ENCODE measurements around the gene PHB1.

PHB1 gene

DNA sequence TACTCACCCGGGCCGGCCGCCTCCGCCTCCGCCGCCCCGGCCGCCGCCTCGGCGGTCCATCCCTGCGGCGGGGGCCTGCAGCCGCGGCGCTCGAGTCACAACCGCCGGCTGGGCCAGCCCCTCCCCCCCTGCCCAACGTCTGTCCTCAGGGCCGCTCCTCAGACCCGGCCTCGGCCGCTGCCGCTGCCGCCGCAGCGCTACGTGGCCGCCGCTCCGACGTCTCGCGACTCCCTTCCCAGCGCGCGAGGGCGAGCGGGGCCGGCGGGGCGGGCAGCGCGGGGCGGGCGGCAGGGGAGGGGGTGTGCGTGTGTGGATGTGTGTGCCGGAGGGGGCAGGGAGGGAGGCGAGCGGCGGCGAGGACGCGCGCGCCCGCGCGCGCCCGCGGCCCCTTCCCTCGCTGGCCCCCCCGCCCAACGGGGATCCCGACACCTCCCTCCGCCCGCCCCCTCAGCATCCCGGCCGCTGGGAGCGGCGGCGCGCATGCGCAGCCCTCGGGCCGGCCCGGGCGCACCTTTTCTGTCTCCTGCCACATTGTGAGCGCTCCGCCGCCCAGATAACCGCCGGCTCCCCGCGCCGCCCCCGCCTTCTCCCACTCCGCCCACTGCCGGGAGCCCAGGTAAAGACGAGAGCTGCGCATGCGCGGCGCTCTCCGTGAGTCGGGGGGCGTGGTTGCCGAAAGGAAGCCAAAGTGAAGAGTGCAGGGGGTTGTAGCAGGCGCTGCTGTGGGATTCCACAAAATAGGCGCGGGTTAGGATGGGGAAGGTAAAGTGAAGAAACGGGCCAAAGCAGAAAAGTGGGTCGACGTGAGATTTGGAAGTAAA, 52.6 kb downstream of the PHB1 start, which contains the start of gene ZNF652 (continued):
- TF ChIP-seq ZNF292 (tag by site-specific recombination; IDR thresholded peaks at IDR 0.05; ENCODE audit: borderline replicate concordance, low read depth) (no peak), EGR2 (tag by site-specific recombination; IDR thresholded peaks at IDR 0.05; ENCODE audit: low read depth) (peak; percentile 94), KLF7 (tag by site-specific recombination; IDR thresholded peaks at IDR 0.05; ENCODE audit: borderline replicate concordance) (0 out of 2 replicates have a peak, but pooled peaks have one; percentile 55), TCF7L2 (IDR thresholded peaks at IDR 0.05; ENCODE audit: borderline replicate concordance, low read depth, low read length) (no peak), ZNF138 (tag by site-specific recombination; IDR thresholded peaks at IDR 0.05; ENCODE audit: borderline replicate concordance) (no peak), ZNF354C (tag by site-specific recombination; IDR thresholded peaks at IDR 0.05; ENCODE audit: borderline replicate concordance, low read depth) (no peak), ZNF610 (tag by site-specific recombination; IDR thresholded peaks at IDR 0.05; ENCODE audit: borderline replicate concordance) (peak; percentile 50; the same call in 1 of the 2 replicates), ZNF501 (tag by site-specific recombination; IDR thresholded peaks at IDR 0.05) (no peak), ZNF341 (tag by site-specific recombination; IDR thresholded peaks at IDR 0.05; ENCODE audit: low read depth) (peak; percentile 54; the same call in 1 of the 2 replicates), GFI1B (tag by site-specific recombination; IDR thresholded peaks at IDR 0.05) (no peak), SALL2 (tag by site-specific recombination; IDR thresholded peaks at IDR 0.05; ENCODE audit: borderline replicate concordance) (no peak), ZBTB48 (tag by site-specific recombination; IDR thresholded peaks at IDR 0.05) (no peak), ZFP69B (tag by site-specific recombination; IDR thresholded peaks at IDR 0.05) (no peak), GLI4 (tag by site-specific recombination; IDR thresholded peaks at IDR 0.05) (no peak), ZNF664 (tag by site-specific recombination; IDR thresholded peaks at IDR 0.05) (no peak), ZNF561 (tag by site-specific recombination; IDR thresholded peaks at IDR 0.05; ENCODE audit: borderline replicate concordance) (peak; percentile 100), KLF8 (tag by site-specific recombination; IDR thresholded peaks at IDR 0.05) (peak; percentile 84), GLIS2 (tag by site-specific recombination; IDR thresholded peaks at IDR 0.05) (peak; percentile 78), ZNF169 (tag by site-specific recombination; IDR thresholded peaks at IDR 0.05) (no peak), ZNF10 (tag by site-specific recombination; IDR thresholded peaks at IDR 0.05) (no peak), BCL11A (tag by site-specific recombination; IDR thresholded peaks at IDR 0.05; ENCODE audit: low read depth) (no peak), ZNF544 (tag by site-specific recombination; IDR thresholded peaks at IDR 0.05) (no peak), MZF1 (tag by site-specific recombination; IDR thresholded peaks at IDR 0.05; ENCODE audit: borderline replicate concordance) (no peak)
- TF ChIP-seq, protein P1, sequence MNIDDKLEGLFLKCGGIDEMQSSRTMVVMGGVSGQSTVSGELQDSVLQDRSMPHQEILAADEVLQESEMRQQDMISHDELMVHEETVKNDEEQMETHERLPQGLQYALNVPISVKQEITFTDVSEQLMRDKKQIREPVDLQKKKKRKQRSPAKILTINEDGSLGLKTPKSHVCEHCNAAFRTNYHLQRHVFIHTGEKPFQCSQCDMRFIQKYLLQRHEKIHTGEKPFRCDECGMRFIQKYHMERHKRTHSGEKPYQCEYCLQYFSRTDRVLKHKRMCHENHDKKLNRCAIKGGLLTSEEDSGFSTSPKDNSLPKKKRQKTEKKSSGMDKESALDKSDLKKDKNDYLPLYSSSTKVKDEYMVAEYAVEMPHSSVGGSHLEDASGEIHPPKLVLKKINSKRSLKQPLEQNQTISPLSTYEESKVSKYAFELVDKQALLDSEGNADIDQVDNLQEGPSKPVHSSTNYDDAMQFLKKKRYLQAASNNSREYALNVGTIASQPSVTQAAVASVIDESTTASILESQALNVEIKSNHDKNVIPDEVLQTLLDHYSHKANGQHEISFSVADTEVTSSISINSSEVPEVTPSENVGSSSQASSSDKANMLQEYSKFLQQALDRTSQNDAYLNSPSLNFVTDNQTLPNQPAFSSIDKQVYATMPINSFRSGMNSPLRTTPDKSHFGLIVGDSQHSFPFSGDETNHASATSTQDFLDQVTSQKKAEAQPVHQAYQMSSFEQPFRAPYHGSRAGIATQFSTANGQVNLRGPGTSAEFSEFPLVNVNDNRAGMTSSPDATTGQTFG (tag by site-specific recombination; IDR thresholded peaks at IDR 0.05; ENCODE audit: borderline replicate concordance), result no peak
- TF ChIP-seq, protein P2, sequence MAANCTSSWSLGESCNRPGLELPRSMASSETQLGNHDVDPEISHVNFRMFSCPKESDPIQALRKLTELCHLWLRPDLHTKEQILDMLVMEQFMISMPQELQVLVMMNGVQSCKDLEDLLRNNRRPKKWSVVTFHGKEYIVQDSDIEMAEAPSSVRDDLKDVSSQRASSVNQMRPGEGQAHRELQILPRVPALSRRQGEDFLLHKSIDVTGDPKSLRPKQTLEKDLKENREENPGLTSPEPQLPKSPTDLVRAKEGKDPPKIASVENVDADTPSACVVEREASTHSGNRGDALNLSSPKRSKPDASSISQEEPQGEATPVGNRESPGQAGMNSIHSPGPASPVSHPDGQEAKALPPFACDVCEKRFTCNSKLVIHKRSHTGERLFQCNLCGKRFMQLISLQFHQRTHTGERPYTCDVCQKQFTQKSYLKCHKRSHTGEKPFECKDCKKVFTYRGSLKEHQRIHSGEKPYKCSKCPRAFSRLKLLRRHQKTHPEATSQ (tag by site-specific recombination; IDR thresholded peaks at IDR 0.05), result no peak
- TF ChIP-seq, protein P3, sequence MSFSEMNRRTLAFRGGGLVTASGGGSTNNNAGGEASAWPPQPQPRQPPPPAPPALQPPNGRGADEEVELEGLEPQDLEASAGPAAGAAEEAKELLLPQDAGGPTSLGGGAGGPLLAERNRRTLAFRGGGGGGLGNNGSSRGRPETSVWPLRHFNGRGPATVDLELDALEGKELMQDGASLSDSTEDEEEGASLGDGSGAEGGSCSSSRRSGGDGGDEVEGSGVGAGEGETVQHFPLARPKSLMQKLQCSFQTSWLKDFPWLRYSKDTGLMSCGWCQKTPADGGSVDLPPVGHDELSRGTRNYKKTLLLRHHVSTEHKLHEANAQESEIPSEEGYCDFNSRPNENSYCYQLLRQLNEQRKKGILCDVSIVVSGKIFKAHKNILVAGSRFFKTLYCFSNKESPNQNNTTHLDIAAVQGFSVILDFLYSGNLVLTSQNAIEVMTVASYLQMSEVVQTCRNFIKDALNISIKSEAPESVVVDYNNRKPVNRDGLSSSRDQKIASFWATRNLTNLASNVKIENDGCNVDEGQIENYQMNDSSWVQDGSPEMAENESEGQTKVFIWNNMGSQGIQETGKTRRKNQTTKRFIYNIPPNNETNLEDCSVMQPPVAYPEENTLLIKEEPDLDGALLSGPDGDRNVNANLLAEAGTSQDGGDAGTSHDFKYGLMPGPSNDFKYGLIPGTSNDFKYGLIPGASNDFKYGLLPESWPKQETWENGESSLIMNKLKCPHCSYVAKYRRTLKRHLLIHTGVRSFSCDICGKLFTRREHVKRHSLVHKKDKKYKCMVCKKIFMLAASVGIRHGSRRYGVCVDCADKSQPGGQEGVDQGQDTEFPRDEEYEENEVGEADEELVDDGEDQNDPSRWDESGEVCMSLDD (tag by site-specific recombination; IDR thresholded peaks at IDR 0.05), result 0 out of 2 replicates have a peak, but pooled peaks have one; percentile 24
- TF ChIP-seq, protein P4, sequence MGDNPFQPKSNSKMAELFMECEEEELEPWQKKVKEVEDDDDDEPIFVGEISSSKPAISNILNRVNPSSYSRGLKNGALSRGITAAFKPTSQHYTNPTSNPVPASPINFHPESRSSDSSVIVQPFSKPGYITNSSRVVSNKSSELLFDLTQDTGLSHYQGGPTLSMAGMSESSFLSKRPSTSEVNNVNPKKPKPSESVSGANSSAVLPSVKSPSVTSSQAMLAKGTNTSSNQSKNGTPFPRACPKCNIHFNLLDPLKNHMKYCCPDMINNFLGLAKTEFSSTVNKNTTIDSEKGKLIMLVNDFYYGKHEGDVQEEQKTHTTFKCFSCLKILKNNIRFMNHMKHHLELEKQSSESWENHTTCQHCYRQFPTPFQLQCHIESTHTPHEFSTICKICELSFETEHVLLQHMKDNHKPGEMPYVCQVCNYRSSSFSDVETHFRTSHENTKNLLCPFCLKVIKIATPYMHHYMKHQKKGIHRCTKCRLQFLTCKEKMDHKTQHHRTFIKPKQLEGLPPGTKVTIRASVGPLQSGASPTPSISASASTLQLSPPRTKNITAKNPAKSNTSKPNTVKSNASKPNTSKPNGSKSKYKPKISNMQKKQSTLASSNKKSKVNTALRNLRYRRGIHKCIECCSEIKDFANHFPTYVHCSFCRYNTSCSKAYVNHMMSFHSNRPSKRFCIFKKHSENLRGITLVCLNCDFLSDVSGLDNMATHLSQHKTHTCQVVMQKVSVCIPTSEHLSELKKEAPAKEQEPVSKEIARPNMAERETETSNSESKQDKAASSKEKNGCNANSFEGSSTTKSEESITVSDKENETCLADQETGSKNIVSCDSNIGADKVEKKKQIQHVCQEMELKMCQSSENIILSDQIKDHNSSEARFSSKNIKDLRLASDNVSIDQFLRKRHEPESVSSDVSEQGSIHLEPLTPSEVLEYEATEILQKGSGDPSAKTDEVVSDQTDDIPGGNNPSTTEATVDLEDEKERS (tag by site-specific recombination; IDR thresholded peaks at IDR 0.05), result no peak
- TF ChIP-seq, protein P5, sequence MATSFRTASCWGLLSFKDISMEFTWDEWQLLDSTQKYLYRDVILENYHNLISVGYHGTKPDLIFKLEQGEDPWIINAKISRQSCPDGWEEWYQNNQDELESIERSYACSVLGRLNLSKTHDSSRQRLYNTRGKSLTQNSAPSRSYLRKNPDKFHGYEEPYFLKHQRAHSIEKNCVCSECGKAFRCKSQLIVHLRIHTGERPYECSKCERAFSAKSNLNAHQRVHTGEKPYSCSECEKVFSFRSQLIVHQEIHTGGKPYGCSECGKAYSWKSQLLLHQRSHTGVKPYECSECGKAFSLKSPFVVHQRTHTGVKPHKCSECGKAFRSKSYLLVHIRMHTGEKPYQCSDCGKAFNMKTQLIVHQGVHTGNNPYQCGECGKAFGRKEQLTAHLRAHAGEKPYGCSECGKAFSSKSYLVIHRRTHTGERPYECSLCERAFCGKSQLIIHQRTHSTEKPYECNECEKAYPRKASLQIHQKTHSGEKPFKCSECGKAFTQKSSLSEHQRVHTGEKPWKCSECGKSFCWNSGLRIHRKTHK (tag by site-specific recombination; IDR thresholded peaks at IDR 0.05), result no peak
